ENCODE data around the gene KIR3DL3. TPM values are rescaled to one million over a fixed set of nuclear protein-coding genes. Genes with fewer than 3 reads are reported as not detected.
"Not testable (repeated sequence)": the region's sequence is repeated elsewhere in the genome, so short reads cannot be mapped to it uniquely, and the experiment has no call there.

KIR3DL3 gene
- polyA plus RNA-seq (ENCODE audit: insufficient read length), result not detected
- long read RNA-seq, donor 1, result 0 reads
- long read RNA-seq, donor 2, result 0 reads
- long read RNA-seq, donor 3, result 0 reads
- long read RNA-seq, donor 4, result 0 reads
- long read RNA-seq, donor 5, result 0 reads
- long read RNA-seq, donor 6, result 0 reads
- long read RNA-seq, donor 7, result 0 reads
- long read RNA-seq, donor 8, result 0 reads

GRCh38 chr19:54724142-54724541 lies at the start of gene KIR3DL3:
TSS of gene KIR3DL3 (plus strand) at chr19:54724442. CDS start at chr19:54724497, 55 bp downstream.
- no peak for DNase-seq

DNA sequence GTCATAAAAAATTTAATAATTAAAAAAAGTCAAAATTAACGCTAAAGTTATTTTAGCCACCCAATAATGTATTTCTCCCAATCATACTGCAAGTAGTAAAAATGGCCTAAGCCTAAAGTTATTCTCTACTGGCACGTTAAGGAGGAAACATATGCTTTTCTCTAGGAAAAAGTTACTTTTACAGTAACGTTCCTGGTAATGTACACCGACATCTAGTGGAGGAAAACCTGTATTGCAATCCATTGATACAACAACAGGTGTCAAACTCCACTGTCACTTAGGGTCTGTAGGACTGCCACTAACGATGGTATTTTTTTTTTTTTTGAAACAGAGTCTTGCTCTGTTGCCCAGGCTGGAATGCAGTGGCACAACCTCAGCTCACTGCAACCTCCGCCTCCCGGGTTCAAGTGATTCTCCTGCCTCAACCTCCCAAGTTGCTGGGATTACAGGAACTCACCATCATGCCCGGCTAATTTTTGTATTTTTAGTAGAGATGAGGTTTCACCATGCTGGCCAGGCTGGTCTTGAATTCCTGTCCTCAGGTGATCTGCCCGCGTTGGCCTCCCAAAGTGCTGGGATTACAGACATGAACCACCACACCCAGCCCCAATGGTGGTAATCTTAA lies 47.9 kb upstream of the KIR3DL3 start:
- peak; percentile 33 for DNase-seq

- DNase-seq, result no peak
Measured at GRCh38 chr19:54677217-54677616, 47.0 kb upstream of the KIR3DL3 start.

DNA sequence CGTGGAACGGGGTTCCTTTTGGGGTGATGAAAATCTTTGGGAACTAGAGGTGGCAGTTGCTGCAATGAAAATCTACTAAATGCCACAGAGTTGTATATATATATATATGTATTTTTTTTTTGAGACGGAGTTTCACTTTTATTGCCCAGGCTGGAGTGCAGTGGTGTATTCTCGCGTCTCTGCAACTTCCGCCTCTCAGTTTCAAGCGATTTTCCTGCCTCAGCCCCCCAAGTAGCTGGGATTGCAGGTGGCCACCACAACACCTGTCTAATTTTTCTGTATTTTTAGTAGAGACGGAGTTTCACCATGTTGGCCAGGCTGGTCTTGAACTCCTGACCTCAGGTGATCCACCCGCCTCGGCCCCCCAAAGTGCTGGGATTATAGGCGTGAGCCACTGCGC lies 42.6 kb upstream of the KIR3DL3 start:
- DNase-seq, result not testable (repeated sequence)

GRCh38 chr19:54682306-54682856 lies 41.9 kb upstream of the KIR3DL3 start:
- DNase-seq, result no peak

DNA sequence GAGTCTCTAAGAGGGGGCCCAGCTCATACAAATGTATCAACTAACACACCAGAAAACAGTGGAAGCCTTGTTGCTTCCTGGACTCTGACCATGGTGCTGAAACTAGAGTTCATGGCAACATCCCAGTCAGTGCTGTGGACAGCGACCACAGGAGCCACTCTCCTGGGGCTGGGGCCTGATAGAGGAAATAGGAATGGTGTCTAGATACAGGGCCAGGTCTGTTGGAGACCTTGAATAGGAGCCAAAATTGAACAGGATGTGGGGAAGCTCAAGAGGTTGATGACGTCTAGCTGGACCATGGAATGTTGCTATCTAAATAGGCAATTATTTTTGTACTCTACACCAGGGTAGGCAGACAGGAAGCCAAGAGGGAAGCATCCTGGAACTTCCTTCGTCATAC lies 39.7 kb upstream of the KIR3DL3 start:
- DNase-seq, result peak; percentile 79

GRCh38 chr19:54691582-54692297 lies 32.5 kb upstream of the KIR3DL3 start:
- DNase-seq, result no peak

DNA sequence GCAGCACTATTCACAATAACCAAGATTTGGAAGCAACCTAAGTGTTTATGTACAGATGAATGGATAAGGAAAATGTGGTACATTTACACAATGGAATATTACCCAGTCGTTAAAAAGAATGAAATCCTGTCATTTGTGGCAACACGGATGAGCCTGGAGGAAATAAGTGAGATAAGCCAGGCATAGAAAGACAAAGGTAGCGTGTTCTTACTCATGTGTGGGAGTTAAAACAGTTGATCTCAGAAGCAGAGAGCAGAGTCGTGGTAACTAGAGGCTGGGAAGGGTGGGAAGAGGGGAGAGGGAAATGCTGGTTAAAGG lies 32.0 kb upstream of the KIR3DL3 start:
- no peak for DNase-seq

DNA sequence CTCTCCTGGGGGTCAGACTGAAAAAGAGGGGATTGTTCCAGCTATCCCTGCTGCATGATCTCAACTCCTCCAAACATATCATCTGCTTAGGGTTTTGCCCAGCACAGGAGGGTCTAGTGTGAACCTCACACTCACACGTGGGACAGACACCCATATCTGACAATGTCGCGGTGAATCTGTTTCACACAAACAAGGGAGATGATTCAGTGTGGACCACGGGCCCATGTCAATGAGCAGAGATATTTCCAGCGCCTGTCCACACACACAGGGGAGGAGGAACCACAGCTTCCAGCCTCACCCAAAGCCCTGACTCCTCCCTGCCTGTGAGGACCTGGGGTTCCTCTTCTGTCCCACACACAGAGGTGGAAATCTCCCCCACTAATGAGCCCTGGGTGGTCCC lies 29.6 kb upstream of the KIR3DL3 start:
- no peak for DNase-seq

GRCh38 chr19:54696117-54696548 lies 28.1 kb upstream of the KIR3DL3 start:
- no peak for DNase-seq

- no peak for DNase-seq
Measured at GRCh38 chr19:54696766-54697165, 27.5 kb upstream of the KIR3DL3 start.

GRCh38 chr19:54697716-54698115 lies 26.5 kb upstream of the KIR3DL3 start:
- DNase-seq, result not testable (repeated sequence)

- no peak for DNase-seq
Measured at GRCh38 chr19:54704928-54705327, 19.3 kb upstream of the KIR3DL3 start.

DNA sequence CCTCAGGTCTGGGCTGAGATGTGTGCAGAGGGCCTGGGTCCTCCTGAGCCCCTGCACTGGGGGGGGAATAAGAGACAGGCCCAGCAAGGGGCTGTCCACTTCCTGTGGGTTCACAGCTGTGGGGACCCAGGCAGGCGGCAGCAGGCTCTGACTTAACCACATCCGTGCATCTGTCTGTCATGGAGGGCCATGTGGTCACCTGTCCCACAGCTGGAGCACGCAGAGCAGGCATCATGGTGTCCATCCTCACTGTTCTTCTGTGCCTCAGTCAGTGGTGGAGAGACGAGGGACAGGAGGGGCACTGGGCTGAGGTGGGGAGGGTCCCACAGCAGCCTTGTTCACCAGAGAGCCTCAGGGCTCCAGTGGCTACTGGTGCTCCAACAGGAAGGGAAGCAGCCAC lies 16.3 kb upstream of the KIR3DL3 start:
- no peak for DNase-seq

DNA sequence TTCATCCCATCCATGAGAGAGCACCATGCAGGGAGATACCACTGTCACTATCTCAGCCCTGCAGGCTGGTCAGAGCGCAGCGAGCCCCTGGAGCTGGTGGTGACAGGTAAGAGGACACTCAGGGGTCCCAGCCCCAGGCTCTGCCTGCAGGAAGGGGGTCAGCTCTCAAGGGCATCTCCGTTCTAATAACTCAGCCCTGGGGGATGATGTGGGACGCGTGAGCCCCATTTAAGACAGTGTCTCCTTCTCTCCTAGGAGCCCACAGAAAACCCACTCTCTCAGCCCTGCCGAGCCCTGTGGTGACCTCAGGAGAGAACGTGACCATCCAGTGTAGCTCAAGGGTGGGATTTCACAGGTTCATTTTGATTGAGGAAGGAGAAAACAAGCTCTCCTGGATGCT lies 15.5 kb upstream of the KIR3DL3 start:
- DNase-seq, result no peak

GRCh38 chr19:54709212-54709948 lies 14.9 kb upstream of the KIR3DL3 start:
- DNase-seq, result no peak

DNA sequence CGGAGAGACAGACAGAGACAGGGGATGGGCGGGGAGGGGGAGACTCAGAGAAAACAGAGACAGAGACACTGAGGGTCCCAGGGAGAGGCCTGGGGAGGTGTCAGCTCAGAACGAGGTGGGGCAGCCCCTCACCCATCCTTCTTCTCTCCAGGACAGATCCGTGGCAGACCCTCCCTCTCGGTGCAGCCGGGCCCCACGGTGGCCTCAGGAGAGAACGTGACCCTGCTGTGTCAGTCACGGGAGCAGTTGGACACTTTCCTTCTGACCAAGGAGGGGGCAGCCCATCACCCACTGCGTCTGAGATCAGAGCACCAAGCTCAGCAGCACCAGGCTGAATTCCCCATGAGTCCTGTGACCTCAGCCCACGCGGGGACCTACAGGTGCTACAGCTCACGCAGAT lies 14.3 kb upstream of the KIR3DL3 start:
- DNase-seq, result not testable (repeated sequence)

GRCh38 chr19:54724644-54725043 lies 402 bp downstream of the KIR3DL3 start:
- DNase-seq, result no peak

- no peak for DNase-seq
Measured at GRCh38 chr19:54725321-54725720, 1.1 kb downstream of the KIR3DL3 start.

DNA sequence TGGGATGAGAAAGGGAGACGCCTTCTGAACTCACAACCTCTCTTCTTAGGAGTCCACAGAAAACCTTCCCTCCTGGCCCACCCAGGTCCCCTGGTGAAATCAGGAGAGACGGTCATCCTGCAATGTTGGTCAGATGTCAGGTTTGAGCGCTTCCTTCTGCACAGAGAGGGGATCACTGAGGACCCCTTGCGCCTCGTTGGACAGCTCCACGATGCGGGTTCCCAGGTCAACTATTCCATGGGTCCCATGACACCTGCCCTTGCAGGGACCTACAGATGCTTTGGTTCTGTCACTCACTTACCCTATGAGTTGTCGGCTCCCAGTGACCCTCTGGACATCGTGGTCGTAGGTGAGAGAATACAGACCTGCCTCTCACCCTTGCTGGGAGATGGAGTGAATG lies 3.3 kb downstream of the KIR3DL3 start:
- no peak for DNase-seq

- DNase-seq, result no peak
Measured at GRCh38 chr19:54728167-54728566, 3.9 kb downstream of the KIR3DL3 start.

DNA sequence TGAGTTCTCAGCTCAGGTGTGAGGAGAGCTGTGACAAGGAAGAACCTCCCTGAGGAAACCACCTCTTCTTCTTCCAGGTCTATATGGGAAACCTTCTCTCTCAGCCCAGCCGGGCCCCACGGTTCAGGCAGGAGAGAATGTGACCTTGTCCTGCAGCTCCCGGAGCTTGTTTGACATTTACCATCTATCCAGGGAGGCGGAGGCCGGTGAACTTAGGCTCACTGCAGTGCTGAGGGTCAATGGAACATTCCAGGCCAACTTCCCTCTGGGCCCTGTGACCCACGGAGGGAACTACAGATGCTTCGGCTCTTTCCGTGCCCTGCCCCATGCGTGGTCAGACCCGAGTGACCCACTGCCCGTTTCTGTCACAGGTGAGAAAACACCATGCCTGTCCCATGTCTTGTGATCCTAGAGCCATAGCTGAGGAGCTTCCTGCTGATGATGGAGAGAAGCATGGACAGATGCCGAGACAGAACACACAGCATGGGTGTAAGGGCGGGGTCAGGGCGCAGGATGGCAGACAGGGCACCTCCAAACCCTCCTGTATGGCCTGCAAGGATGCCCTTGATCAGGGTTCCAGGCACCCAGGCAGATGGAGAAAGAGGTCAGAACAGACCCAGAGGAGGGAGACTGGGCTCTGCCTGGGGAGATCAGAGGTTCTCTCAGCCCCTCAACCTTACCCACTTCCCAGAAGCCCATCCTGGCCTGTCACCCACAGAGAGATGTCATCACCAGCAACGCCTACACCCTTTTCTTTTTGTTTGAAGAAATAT lies 5.4 kb downstream of the KIR3DL3 start:
- no peak for DNase-seq
